Medulla oblongata (tissue), 1 donor: ENCODE data around the gene WSB1.

ENCODE experiments used
- DNase-seq: peaks from one replicate; pipeline ENCODE4 v3.0.0-alpha.2; 2015; ENCODE audit errors: extremely low spot score

WSB1 gene

DNA sequence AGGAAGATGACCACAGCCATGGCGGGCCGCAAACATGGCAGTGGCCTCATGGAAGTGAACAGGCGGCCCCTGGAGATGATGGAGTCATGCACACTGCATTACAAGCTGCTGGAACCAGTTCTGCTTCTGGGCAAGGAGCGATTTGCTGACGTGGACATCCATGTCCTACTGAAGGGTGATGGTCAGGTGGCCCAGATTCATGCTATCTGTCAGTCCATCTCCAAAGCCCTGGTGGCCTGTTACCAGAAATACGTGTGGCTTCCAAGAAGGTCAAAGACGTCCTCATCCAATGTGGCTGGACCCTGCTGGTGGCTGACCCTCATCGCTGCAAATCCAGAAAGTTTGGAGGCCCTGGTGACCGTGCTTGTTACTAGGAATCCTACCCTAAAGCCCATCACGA lies 13.4 kb upstream of the WSB1 start:
- no peak for DNase-seq

DNA sequence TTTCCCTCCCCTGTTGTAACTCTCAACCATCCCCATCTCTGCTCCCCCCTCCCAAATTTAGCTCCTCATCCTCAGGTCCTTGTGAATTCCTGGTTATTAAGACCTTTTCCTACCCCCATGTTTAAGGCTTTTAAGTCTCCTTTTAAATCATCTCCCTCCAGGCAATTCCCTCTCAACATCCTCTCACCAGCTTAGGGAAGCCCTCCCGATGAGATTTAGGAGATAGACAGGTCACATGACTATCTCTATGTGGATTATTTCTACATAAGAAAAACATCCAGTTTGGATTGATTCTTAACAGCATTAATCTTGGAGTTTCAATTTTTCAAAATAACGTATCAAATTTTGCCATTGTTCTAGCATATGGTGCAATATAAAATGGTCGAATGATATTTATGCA lies 12.5 kb upstream of the WSB1 start:
- no peak for DNase-seq

- no peak for DNase-seq
Measured at GRCh38 chr17:27282054-27282551, 11.8 kb upstream of the WSB1 start.

DNA sequence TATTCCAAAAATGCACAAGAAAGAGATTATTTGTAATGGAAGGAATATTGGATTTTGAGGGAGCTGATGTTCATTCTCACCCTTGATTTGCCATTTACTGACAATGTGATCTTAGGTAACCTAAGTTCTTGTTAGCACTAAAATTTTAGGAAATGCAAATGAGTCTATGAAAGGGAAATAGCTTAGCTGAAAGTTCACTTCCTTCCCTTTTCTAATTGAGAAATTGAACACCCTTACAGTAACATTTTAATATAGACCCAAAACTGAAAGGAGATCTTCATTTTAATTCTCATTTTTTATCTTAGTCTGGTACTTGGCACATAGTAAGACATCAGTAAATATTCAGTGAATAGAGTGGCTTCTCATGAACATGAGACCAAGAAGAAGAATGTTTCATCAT lies 10.9 kb upstream of the WSB1 start:
- no peak for DNase-seq

DNA sequence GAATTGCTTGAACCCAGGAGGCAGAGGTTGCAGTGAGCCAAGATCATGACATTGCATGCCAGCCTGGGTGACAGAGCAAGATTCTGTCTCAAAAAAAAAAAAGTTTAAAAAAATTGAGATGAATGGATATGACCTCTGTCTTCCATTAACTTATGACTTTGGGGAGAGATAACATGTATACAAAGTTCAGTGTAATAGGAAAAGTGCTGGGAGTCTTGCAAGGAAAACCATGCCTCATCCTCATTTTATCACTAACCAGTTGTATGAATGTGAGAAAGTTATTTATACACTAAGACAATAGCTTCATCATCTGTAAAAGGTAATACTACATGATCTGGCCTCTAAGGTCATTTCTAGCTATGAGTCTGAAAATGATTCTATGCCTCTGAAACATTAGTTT lies 10.2 kb upstream of the WSB1 start:
- DNase-seq = no peak

- DNase-seq = no peak
Measured at GRCh38 chr17:27284811-27285415, 9.0 kb upstream of the WSB1 start.

GRCh38 chr17:27285516-27285915 lies 8.4 kb upstream of the WSB1 start:
- DNase-seq = no peak

- DNase-seq = no peak
Measured at GRCh38 chr17:27288183-27288582, 5.7 kb upstream of the WSB1 start.

DNA sequence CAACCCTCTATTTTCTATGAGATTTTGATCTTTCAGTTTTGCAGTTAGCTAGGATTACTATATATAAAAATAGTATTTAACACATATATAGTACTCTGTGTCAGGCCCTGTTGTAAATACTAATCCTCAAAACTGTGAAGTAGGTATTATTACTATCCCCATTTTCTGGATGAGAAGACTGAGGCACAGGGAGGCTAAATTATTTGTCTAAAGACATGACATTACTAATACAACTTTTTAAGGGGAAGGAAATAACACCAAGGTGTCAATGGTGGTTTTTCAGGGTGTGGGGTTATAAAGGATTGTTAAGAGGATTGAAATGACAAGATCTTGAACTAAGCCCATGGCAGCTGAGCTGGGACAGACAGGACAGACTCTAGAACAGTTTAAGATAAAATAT lies 4.1 kb upstream of the WSB1 start:
- no peak for DNase-seq

- no peak for DNase-seq
Measured at GRCh38 chr17:27290916-27291598, 2.9 kb upstream of the WSB1 start.

GRCh38 chr17:27293359-27293897 lies 486 bp upstream of the WSB1 start:
- peak; percentile 22 for DNase-seq

- DNase-seq = peak; percentile 84
Measured at GRCh38 chr17:27294689-27295630, 1.0 kb downstream of the WSB1 start.

- DNase-seq = no peak
Measured at GRCh38 chr17:27295945-27296344, 2.0 kb downstream of the WSB1 start.

DNA sequence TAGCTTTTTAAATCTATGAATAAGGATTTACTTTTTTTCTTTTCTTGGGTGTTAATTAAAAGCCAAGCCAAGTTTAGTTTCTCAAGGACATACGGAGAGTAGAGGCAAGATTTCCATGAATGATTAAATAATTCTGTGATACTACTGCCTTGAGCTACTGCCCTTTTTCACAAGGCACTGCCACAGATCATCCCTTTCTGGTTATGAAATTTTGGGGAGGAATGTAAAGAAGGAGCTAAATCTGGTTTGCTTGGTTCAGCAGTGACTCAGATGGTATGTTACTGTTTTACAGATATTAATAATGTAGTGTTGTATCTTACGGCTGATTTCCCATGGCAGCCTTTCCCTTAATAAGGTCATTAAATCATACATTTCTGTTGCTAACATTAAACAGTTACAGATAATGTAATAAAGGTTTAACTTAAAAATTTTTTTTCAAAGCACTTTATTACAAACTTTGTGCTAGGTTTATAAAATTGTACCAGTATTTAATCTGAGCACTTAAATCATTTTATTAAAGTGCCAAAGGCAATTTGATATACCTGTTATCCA lies 2.6 kb downstream of the WSB1 start:
- no peak for DNase-seq

DNA sequence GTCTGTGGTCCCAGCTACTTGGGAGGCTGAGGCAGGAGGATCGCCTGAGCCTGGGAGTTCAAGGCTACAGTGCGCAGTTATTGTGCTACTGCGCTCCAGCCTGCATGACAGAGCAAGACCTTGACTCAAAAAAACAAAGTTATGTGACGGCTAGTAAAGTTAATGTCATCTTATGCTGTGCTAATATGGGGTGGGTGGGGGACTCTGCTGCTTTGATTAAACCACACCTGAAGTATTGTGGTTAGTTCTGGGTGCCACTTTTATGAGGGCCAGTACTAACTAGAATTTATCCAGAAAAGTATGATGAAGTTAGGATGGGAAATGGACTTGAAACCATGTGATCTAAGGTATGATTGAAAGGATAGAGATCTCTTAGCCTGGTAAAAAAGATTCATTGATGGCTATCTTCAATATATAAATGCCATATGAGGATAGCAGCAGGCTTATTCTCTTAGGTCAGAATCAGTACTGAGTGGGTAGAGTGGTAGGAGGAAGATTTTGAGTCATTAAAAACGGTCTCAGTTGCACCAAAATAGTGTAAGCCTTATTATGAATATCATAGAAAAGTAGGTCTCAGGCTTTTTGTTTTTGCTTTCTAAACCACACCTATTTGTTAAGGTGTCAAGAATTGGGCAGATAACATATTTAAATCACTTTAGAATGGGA lies 5.6 kb downstream of the WSB1 start:
- no peak for DNase-seq

DNA sequence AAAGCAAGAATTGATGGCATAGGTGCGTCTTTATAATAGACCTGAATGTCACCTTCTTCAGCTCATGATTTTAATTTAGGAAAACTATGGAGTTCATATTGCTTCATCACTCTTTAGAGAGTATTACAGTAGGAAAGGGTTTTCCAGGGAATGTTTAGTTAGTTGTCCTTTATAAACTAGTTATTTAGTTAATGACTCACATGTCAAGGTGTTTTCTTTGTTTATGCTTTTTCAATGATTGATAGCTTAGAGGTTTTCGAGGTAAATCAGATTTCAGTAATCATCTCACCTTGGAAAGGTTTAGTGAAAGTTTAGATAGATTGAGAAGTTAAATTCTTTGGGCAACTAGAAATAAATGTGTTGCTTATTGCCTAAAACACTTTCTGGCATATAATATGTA lies 9.8 kb downstream of the WSB1 start:
- no peak for DNase-seq

DNA sequence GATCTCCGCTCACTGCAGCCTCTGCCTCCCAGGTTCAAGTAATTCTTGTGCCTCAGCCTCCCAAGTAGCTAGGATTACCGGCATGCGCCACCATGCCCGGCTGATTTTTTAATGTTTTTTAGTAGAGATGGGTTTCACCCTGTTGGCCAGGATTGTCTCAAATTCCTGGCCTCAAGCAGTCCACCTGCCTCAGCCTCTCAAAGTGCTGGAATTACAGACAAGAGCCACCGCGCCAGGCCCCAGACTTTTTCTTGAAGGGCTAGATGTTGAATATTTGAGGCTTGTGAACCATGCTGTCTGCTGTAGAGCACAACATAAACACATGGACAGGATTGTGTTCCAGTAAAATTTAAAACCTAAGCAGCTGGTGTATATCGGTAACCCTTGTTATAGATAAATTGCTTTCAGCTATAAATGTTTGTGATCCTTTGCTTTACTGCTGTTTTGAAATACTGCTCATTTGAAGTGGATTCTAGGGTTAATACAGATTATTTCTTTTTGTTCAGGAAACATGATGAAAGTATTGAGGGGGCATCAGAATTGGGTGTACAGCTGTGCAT lies 12.4 kb downstream of the WSB1 start:
- no peak for DNase-seq

DNA sequence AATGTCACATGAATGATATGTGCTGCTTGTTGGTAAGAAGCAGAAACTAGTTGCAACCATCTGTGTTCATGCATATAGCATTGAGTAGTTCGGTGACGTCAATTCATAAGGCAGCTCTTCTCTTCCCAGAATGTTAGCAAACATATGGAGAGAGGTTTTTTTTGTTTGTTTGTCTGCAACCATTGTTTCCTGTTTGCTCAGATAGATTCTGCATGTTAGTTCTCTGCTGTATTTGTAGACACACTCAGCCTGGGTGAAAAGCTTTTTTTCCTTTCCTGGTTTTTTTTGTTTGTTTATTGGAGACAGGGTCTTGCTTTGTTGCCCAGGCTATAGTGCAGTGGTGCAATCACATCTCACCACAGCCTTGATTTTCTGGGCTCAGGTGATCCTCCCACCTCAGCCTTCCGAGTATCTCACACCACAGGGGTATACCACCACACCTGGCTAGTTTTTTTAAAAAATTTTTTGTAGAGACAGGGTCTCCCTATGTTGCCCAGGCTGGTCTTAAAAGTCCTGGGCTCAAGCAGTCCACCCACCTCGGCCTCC lies 16.7 kb downstream of the WSB1 start:
- DNase-seq = no peak

DNA sequence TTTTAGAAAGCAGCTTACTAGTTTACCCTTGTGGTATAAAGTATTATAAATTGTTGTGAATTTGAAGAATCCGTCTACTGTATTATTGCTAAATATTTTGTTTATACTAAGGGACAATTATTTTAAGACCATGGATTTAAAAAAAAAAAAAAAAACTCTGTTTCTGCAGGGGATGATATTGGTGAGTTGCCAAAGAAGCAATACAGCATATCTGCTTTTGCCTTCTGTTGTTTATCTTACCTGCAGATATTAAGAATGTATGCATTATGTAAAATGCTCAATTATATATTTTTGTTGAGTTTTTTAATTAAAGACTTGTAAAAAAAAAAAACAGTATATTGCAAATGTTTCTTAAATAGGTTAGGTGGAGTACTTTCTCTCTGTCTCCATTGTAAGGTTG lies 19.4 kb downstream of the WSB1 start:
- DNase-seq = no peak

- peak; percentile 57 for DNase-seq
Measured at GRCh38 chr17:27315322-27315721, 21.4 kb downstream of the WSB1 start.
